ENCODE results near the gene GFOD2. TPM values are rescaled to one million over a fixed set of nuclear protein-coding genes. Genes with fewer than 3 reads are reported as not detected.
A peak's percentile ranks its signal among the peaks of the same experiment; 100 is the strongest.

The GFOD2 gene
- total RNA-seq, 1 donor from 2014 or later, result 33.8 TPM

DNA sequence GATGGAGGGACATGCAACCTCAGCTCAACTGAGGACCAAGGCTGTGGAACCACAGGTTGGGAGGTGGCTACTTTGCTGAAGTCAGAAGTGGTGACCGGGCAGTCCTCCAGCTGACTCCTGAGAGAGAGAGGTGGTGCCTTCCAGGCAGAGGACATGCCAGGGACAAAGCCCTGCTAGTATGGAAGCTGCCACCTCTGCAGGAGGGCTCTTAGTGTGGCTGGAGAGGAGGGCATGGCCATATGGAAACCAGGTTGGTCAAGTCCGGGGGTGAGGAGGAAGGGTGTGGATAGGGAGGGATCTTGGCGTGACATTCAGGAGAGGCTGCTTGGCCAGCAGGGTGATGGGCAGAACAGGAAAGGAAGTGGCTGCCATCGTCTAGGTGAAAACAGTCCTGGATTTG lies 46.8 kb downstream of the GFOD2 start:
- Mint-ChIP-seq H3K9me3 (no peaks in the 10 kb centered on the region), H3K4me3 (peak overlapping the region; percentile 6), H3K27ac (ENCODE audit: unreplicated experiment) (no peak overlapping the region), H3K27me3 (ENCODE audit: low read depth) (no peaks in the 10 kb centered on the region), H3K36me3 (ENCODE audit: low read depth) (no peaks in the 10 kb centered on the region), H3K4me1 (peaks cover 4% of the 10 kb centered on the region)
- DNase-seq (ENCODE audit: low read depth, low spot score), result no peak
- TF ChIP-seq, protein P1, sequence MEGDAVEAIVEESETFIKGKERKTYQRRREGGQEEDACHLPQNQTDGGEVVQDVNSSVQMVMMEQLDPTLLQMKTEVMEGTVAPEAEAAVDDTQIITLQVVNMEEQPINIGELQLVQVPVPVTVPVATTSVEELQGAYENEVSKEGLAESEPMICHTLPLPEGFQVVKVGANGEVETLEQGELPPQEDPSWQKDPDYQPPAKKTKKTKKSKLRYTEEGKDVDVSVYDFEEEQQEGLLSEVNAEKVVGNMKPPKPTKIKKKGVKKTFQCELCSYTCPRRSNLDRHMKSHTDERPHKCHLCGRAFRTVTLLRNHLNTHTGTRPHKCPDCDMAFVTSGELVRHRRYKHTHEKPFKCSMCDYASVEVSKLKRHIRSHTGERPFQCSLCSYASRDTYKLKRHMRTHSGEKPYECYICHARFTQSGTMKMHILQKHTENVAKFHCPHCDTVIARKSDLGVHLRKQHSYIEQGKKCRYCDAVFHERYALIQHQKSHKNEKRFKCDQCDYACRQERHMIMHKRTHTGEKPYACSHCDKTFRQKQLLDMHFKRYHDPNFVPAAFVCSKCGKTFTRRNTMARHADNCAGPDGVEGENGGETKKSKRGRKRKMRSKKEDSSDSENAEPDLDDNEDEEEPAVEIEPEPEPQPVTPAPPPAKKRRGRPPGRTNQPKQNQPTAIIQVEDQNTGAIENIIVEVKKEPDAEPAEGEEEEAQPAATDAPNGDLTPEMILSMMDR (conservative IDR thresholded peaks at IDR 0.05), result no peak

DNA sequence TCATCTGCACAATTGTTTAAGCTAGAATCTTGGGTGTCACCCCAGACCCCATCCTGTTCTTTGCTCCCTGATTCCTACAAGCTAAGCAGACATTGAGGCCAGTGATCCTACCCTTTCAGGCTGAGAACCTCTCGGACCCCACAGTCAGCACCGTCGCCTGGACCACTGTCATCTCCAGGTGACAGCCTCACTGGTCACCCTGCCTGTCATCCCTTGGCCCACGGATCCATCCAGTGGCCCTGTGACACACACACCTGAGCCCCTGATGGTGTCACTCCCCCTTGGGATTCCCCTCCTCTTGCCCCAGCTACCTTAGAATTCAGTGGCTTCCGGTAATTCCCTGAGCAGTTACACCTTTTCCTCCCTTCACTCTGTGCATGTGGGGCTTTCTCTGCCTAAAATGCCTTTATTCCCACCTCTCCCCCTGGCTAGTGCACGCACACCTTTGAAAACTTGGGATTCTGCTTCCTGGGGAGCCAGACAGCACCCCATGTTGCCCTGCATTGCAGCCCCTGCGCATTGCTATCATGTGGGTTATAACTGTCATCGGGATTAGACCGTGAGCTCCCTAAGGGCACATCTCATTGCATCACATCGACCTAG lies 49.5 kb downstream of the GFOD2 start:
- no peak for DNase-seq (ENCODE audit: low read depth, low spot score)
- Mint-ChIP-seq H3K27ac (ENCODE audit: unreplicated experiment) (peak overlapping the region; percentile 5), H3K36me3 (ENCODE audit: low read depth) (no peaks in the 10 kb centered on the region), H3K27me3 (ENCODE audit: low read depth) (no peaks in the 10 kb centered on the region), H3K4me1 (peaks cover 17% of the 10 kb centered on the region), H3K9me3 (no peaks in the 10 kb centered on the region), H3K4me3 (peak overlapping the region; percentile 68)
- TF ChIP-seq, protein P1 (conservative IDR thresholded peaks at IDR 0.05), result no peak

DNA sequence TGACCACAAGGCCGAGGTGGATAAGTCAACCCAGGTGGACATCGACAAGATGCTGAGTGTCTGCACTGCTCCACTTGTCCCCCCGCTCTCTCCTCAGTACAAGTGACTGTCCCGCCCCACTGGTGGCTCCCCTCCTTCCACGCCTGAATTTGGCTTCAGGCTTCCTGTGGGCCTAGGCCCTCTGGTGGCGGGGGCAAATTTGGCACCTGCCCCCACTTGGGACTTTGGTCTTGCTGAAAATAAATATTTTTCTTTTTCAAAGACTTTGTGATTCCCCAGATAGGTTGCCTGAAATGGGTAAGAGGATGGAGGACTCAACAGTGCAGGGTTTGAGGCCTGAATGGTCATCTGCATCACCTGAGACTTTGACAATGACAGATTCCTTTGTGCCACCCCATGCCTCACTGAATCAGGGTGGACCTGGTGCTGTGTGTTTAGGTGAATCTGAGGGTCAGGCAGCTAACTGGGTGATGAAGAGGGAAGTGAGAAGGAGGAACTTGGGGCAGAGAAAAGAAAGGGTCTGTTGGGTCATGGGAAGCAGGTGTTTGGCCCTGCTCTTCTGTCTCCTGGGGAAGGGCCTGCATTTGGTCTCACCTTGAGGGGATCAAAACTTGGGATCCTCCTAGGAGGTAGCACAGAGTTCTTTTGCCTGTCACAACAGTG lies 50.5 kb downstream of the GFOD2 start:
- peak overlapping the region; percentile 68 for H3K4me3 Mint-ChIP-seq
- H3K27me3 Mint-ChIP-seq (ENCODE audit: low read depth), result no peaks in the 10 kb centered on the region
- DNase-seq (ENCODE audit: low read depth, low spot score), result no peak
- H3K27ac Mint-ChIP-seq (ENCODE audit: unreplicated experiment), result no peak overlapping the region
- no peaks in the 10 kb centered on the region for H3K9me3 Mint-ChIP-seq
- H3K36me3 Mint-ChIP-seq (ENCODE audit: low read depth), result peaks cover 3% of the 10 kb centered on the region
- peaks cover 24% of the 10 kb centered on the region for H3K4me1 Mint-ChIP-seq
- TF ChIP-seq, protein P1 (conservative IDR thresholded peaks at IDR 0.05), result no peak

DNA sequence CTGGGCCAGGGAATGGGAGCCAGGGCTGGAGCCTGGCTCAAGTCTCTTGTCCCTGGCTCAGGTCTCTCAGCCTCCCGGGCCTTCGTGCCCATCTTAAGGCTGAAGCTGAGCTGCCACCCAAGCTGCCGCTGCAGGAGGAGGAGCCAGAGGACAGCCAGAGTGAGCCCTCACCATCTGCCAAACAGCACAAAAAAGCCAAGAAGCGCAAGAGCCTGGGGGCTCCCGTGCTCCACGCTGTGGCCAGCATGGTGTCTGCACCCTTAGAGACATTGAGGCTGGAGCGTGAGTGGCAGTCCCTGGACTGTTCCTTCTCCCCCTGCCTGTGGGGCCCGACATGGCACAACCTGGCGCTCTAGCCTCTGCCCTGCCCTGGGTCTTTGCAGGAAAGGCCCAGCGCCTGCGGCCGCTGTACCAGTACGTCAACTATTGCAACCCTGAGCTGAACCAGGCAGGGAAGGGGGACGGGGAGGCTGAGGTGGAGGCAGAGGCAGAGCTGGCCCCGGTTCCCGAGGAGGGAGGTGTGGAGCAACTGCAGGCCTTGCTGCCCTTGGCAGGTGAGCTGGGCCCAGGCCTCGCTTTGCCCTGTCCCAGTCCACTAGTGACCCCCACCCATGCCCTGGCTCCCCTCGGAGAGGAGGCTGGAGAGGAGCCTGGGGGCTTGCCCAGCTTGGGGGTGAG lies 51.2 kb downstream of the GFOD2 start:
- H3K9me3 Mint-ChIP-seq, result no peaks in the 10 kb centered on the region
- peak overlapping the region; percentile 78 for H3K4me3 Mint-ChIP-seq
- TF ChIP-seq, protein P1 (conservative IDR thresholded peaks at IDR 0.05), result peak; percentile 83
- peak overlapping the region; percentile 6 for H3K27ac Mint-ChIP-seq (ENCODE audit: unreplicated experiment)
- no peaks in the 10 kb centered on the region for H3K27me3 Mint-ChIP-seq (ENCODE audit: low read depth)
- H3K4me1 Mint-ChIP-seq, result peaks cover 24% of the 10 kb centered on the region
- H3K36me3 Mint-ChIP-seq (ENCODE audit: low read depth), result peaks cover 3% of the 10 kb centered on the region
- DNase-seq (ENCODE audit: low read depth, low spot score), result peak; percentile 76

DNA sequence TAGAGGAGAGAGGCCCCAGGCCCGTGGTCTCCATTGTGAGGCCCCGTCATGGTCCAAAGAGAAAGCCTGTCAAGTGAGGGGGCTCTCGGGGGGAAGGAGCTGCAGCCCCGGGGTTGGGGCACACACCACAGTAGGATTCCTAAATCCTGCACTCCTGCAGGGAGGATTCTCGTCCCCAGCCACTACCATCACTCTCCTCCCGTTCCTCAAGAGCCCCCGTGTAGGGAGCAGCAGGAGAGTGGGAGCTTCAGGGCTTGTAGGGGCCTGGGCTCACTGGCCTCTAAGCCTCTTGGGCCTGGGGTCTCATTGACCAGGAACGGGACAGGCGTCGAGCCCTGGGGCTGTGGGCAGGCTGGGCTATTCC lies 51.7 kb downstream of the GFOD2 start:
- H3K27ac Mint-ChIP-seq (ENCODE audit: unreplicated experiment), result no peak overlapping the region
- peaks cover 3% of the 10 kb centered on the region for H3K36me3 Mint-ChIP-seq (ENCODE audit: low read depth)
- H3K9me3 Mint-ChIP-seq, result no peaks in the 10 kb centered on the region
- H3K4me1 Mint-ChIP-seq, result peaks cover 24% of the 10 kb centered on the region
- peak overlapping the region; percentile 86 for H3K4me3 Mint-ChIP-seq
- TF ChIP-seq, protein P1 (conservative IDR thresholded peaks at IDR 0.05), result no peak
- no peak for DNase-seq (ENCODE audit: low read depth, low spot score)
- no peaks in the 10 kb centered on the region for H3K27me3 Mint-ChIP-seq (ENCODE audit: low read depth)

All from neural crest cell (in vitro differentiated cells).